Stomach (tissue), 4 donors: ENCODE data around the gene WLS.

Source experiments
- CTCF ChIP-seq, 7 experiments: fragments of 450-650 bp in 4 of 7; fragments of 200-600 bp in 3 of 7; sonication (generic) in 3 of 7; IDR thresholded peaks; one replicate each; pipeline ENCODE4 v1.5.1; 2016 to 2019; ENCODE audit warnings: antibody characterized with exemption in 7 of 7, control low read depth in 2 of 7, mild to moderate bottlenecking in 1 of 7
- EP300 ChIP-seq: sonication (generic); formaldehyde crosslinking; IDR thresholded peaks from one replicate; pipeline ENCODE4 v1.6.1; 2017; ENCODE audit warnings: antibody characterized with exemption
- POLR2A ChIP-seq, 4 donors: fragments of 450-650 bp; IDR thresholded peaks; one replicate each; pipeline ENCODE4 v1.6.1; 2016; ENCODE audit warnings: antibody characterized with exemption in 4 of 4, control low read depth in 2 of 4, mild to moderate bottlenecking in 1 of 4, moderate library complexity in 1 of 4
- POLR2AphosphoS5 ChIP-seq, 3 donors: sonication (generic); formaldehyde crosslinking; IDR thresholded peaks; one replicate each; pipeline ENCODE4 v1.6.1; 2016; ENCODE audit warnings: antibody characterized with exemption in 3 of 3

GRCh38 chr1:68202239-68202832 lies 30.0 kb downstream of the WLS start:
- TF ChIP-seq CTCF (IDR thresholded peaks at IDR 0.05): no peak
- TF ChIP-seq EP300: no peak
- no peak for TF ChIP-seq POLR2A (IDR thresholded peaks at IDR 0.05)
- TF ChIP-seq POLR2AphosphoS5 (IDR thresholded peaks at IDR 0.05): no peak
